H1 (cell line): ENCODE data around the gene TWF2.

Source experiments
- ASH2L ChIP-seq: fragments of 200-600, 300-600 bp; sonication (generic); IDR thresholded peaks from one replicate; pipeline ENCODE4 v1.7.1; 2017; ENCODE audit warnings: low read length
- CHD2 ChIP-seq: IDR thresholded peaks from 2 replicates; pipeline ENCODE4 v1.6.1; 2012; ENCODE audit warnings: low read length, improper control_type of control experiment
- CTCF ChIP-seq, 3 experiments: IDR thresholded peaks; 1 replicate in 2 of 3; 2 replicates in 1 of 3; pipeline versions ENCODE4 v1.5.1 to v1.6.1; 2011; ENCODE audit warnings: low read length in 3 of 3, mild to moderate bottlenecking in 3 of 3, inconsistent platforms in 2 of 3, low read depth in 1 of 3, moderate library complexity in 1 of 3; ENCODE audit not compliant: insufficient read depth in 1 of 3; ENCODE audit errors: control extremely low read depth in 1 of 3
- EGR1 ChIP-seq: IDR thresholded peaks from 2 replicates; pipeline ENCODE4 v1.6.1; 2011; ENCODE audit warnings: low read depth, low read length, borderline replicate concordance
- EZH2 ChIP-seq: fragments of 200-600 bp; sonication (generic); IDR thresholded peaks from 2 replicates; pipeline ENCODE4 v1.7.1; 2012; ENCODE audit warnings: low read depth, mild to moderate bottlenecking, moderate library complexity, low read length, inconsistent platforms; ENCODE audit not compliant: severe bottlenecking
- HDAC2 ChIP-seq, 2 experiments: fragments of 300-600 bp in 1 of 2; sonication (generic) in 1 of 2; IDR thresholded peaks; 2 replicates each; pipeline ENCODE4 v1.6.1; 2011 to 2012; ENCODE audit warnings: low read depth in 2 of 2, low read length in 2 of 2, mild to moderate bottlenecking in 2 of 2, moderate library complexity in 2 of 2, borderline replicate concordance in 1 of 2, inconsistent platforms in 1 of 2
- MAFK ChIP-seq: IDR thresholded peaks from 2 replicates; pipeline ENCODE4 v1.6.1; 2012; ENCODE audit warnings: low read depth, mild to moderate bottlenecking, improper control_type of control experiment, low read length
- POLR2AphosphoS5 ChIP-seq: IDR thresholded peaks from 2 replicates; pipeline ENCODE4 v1.6.1; 2011; ENCODE audit warnings: low read depth, low read length
- RBBP5 ChIP-seq: IDR thresholded peaks from 2 replicates; pipeline ENCODE4 v1.7.1; 2012; ENCODE audit warnings: low read depth, mild to moderate bottlenecking, inconsistent platforms, low read length, moderate library complexity, borderline replicate concordance
- SUZ12 ChIP-seq: fragments of 200-600 bp; sonication (generic); IDR thresholded peaks from 2 replicates; pipeline ENCODE4 v1.6.1; 2012; ENCODE audit warnings: mild to moderate bottlenecking, inconsistent platforms, low read length, moderate library complexity, mixed read lengths
- TCF12 ChIP-seq: IDR thresholded peaks from 2 replicates; pipeline ENCODE4 v1.6.1; 2011; ENCODE audit warnings: low read depth, mild to moderate bottlenecking, low read length

DNA sequence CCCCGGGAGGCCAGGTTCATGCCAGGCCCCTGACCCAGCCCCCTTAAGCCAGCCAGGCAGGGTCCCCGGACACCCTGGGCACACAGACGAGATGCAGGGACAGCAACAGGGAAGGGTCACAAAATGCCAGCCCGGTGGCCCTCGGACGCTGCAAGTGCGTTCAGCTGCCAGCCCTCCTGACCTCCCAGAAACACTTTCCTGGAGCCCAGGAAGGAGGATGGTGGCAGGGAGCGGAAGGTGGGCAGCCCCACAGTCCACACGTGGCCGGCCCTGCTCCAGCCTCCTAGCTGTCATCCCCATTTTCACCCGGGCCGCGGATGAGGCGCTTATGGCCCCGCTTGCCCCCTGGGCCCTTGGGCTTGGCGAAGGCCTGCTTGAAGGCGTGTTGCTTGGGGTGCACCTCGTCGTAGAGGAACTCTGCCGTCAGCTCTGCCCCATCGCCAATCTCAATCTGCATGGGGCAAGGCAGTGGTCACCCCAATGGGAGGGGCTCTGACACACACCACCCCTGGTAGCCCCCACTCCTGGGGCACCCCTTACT, 10.1 kb downstream of the TWF2 start:
- no peak for TF ChIP-seq EZH2
- TF ChIP-seq SUZ12 = no peak
- TF ChIP-seq MAFK = no peak
- TF ChIP-seq TCF12 = no peak
- no peak for TF ChIP-seq ASH2L
- TF ChIP-seq RBBP5 = no peak
- TF ChIP-seq CTCF (IDR thresholded peaks at IDR 0.05; ENCODE audit: control extremely low read depth in 1 of 3, insufficient read depth in 1 of 3, low read depth in 1 of 3, low read length in 3 of 3) = no peak
- TF ChIP-seq POLR2AphosphoS5 = no peak
- no peak for TF ChIP-seq HDAC2 (IDR thresholded peaks at IDR 0.05; ENCODE audit: borderline replicate concordance in 1 of 2, low read depth in 2 of 2, low read length in 2 of 2)
- no peak for TF ChIP-seq CHD2
- no peak for TF ChIP-seq EGR1
